Lower lobe of right lung (tissue), 2 donors: Measurements from ENCODE around the gene DAB2IP. TPM values are rescaled to one million over a fixed set of nuclear protein-coding genes. Genes with fewer than 3 reads are reported as not detected.

Source experiments
- ATAC-seq, 2 donors: fragments of 200-7000 bp; cut with Tn5 transposase; one replicate each; pipeline ENCODE4 v1.9.1; 2020 to 2022; ENCODE audit warnings: mild to moderate bottlenecking in 2 of 2, moderate library complexity in 2 of 2
- DNase-seq: peaks from one replicate; pipeline ENCODE4 v3.0.0-alpha.2; 2020
- H3K27ac ChIP-seq: fragments of 200-600 bp; one replicate; pipeline ENCODE4 v1.8.0; 2022
- H3K27me3 ChIP-seq: fragments of 200-600 bp; one replicate; pipeline ENCODE4 v1.8.0; 2022; ENCODE audit warnings: low read depth
- H3K36me3 ChIP-seq: fragments of 200-600 bp; one replicate; pipeline ENCODE4 v1.8.0; 2022; ENCODE audit warnings: mild to moderate bottlenecking
- H3K4me1 ChIP-seq: fragments of 200-600 bp; one replicate; pipeline ENCODE4 v1.8.0; 2022
- H3K4me3 ChIP-seq: fragments of 200-600 bp; one replicate; pipeline ENCODE4 v1.8.0; 2022; ENCODE audit warnings: mild to moderate bottlenecking
- H3K9me3 ChIP-seq: fragments of 200-600 bp; one replicate; pipeline ENCODE4 v1.8.0; 2022
- CTCF ChIP-seq: fragments of 200-600 bp; IDR thresholded peaks from one replicate; pipeline ENCODE4 v1.8.0; 2022; ENCODE audit warnings: antibody characterized with exemption, mild to moderate bottlenecking
- intact Hi-C: fragments of 100-400 bp; cut with DNase I; formaldehyde crosslinking; loops from one replicate; pipeline ENCODE4 v1.11.0; 2022
- total RNA-seq: library from RNA; stranded (reverse); fragmentation: NEBNext Ultra II Directional; extraction: Animal tissue kit (Norgen Biotek cat#: 25700); gene quantifications from one replicate; pipeline ENCODE4 v1.2.1, GENCODE V29; 2021
- donor health status: DM: no; HTN: yes; CAD: no; lungs with severe emphysema.

DAB2IP gene
- total RNA-seq, 1 donor from 2014 or later = 54.1 TPM

- ATAC-seq (no peak), DNase-seq (no peak)
- Histone ChIP-seq H3K4me3 (no peak overlapping the region), H3K27ac (peak overlapping the region; percentile 7), H3K27me3 (no peaks in the 10 kb centered on the region), H3K4me1 (peaks cover 90% of the 10 kb centered on the region), H3K9me3 (no peaks in the 10 kb centered on the region), H3K36me3 (no peaks in the 10 kb centered on the region)
- intact Hi-C loops = no loop called here
- TF ChIP-seq CTCF = no peak
These were observed 97.4 kb downstream of the DAB2IP start for GRCh38 chr9:121748727-121749423.

- H3K27me3 ChIP-seq = no peaks in the 10 kb centered on the region
- H3K27ac ChIP-seq = no peak overlapping the region
- intact Hi-C loops = no loop called here
- H3K9me3 ChIP-seq = no peaks in the 10 kb centered on the region
- ATAC-seq = no peak
- H3K36me3 ChIP-seq = no peaks in the 10 kb centered on the region
- TF ChIP-seq CTCF = no peak
- DNase-seq = no peak
- H3K4me3 ChIP-seq = no peak overlapping the region
- H3K4me1 ChIP-seq = peaks cover 90% of the 10 kb centered on the region
These were observed 98.2 kb downstream of the DAB2IP start for GRCh38 chr9:121749614-121750013.

- no peak for DNase-seq
- no peak for ATAC-seq
These were observed 98.9 kb downstream of the DAB2IP start for GRCh38 chr9:121750259-121750714.

GRCh38 chr9:121750715-121751623, 99.5 kb downstream of the DAB2IP start:
- Histone ChIP-seq H3K36me3 (no peaks in the 10 kb centered on the region), H3K4me1 (peaks cover 90% of the 10 kb centered on the region), H3K9me3 (no peaks in the 10 kb centered on the region), H3K27ac (peak overlapping the region; percentile 43), H3K27me3 (no peaks in the 10 kb centered on the region), H3K4me3 (no peak overlapping the region)
- intact Hi-C loops = no loop called here
- ATAC-seq (no peak), DNase-seq (no peak)
- no peak for TF ChIP-seq CTCF

More at GRCh38 chr9:121750259-121750714, 98.9 kb downstream of the DAB2IP start:
- Histone ChIP-seq H3K4me1 (peaks cover 90% of the 10 kb centered on the region), H3K27ac (no peak overlapping the region), H3K27me3 (no peaks in the 10 kb centered on the region), H3K9me3 (no peaks in the 10 kb centered on the region), H3K4me3 (no peak overlapping the region), H3K36me3 (no peaks in the 10 kb centered on the region)
- no peak for TF ChIP-seq CTCF
- intact Hi-C loops = no loop called here

GRCh38 chr9:121751686-121752445, 100.4 kb downstream of the DAB2IP start:
- DNase-seq (no peak), ATAC-seq (peak; percentile 29 to 49)
- H3K27me3 ChIP-seq = no peaks in the 10 kb centered on the region
- no peaks in the 10 kb centered on the region for H3K9me3 ChIP-seq
- H3K36me3 ChIP-seq = peaks cover under 1% of the 10 kb centered on the region
- no peak overlapping the region for H3K4me3 ChIP-seq
- H3K27ac ChIP-seq = peak overlapping the region; percentile 60
- H3K4me1 ChIP-seq = peaks cover 90% of the 10 kb centered on the region
- intact Hi-C loops = no loop called here
- TF ChIP-seq CTCF = no peak
